GM18520 (cell line): ENCODE measurements around the gene DUSP15.
"Not testable (repeated sequence)": the region's sequence is repeated elsewhere in the genome, so short reads cannot be mapped to it uniquely, and the experiment has no call there.

ENCODE experiments used
- ATAC-seq: cut with Tn5 transposase; IDR thresholded peaks from one replicate; pipeline ENCODE4 v1.9.1; 2021; ENCODE audit not compliant: unreplicated experiment

DUSP15 gene

DNA sequence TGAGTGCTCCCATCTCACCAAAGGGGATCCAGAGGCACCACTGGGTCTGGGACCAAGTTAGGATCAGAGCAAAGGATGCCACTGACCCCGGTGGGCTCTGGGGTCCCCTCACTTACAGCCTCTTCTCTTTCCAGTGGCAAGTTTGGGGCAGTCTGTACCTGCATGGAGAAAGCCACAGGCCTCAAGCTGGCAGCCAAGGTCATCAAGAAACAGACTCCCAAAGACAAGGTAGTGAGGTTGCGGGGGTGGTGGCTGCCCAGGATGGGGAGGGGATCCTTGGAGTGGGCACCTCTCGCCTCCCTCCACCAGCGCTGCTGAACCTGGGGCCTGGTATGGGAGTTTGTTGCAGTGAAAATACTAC is 46.2 kb downstream of the DUSP15 start:
- ATAC-seq = no peak

DNA sequence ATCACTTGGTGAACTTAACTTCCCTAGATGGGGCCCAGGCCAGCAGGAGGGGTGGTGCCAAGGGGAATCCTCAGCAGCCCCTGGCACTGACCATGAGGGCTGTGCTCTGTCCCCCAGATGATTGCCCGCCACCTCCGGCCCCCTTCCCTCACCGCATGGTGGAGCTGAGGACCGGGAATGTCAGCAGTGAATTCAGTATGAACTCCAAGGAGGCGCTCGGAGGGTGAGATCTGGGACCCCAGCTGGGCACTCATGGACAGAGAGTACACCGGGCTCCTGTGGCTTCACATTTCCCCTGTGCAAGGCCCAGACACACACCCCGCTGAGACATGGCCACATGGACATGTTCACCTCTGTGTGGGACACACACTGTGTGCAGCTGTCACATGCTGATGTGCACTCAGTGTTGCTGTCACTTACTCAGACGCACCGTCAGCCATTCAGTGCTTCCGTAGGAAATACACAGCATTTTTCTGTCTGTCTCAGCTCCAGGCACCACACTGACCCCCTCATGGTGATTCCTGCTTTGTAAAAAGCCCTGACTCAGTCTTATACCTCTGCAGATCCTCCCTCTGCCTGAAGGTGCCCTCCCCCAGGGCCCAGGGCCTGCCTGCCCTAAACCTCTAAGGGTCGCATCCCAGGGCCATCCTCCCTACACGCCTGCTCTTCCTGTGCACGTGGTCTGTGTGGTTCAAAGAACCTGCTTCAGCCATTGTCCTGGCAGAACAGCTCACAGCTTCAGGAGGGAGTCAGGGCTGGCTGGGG is 46.8 kb downstream of the DUSP15 start:
- ATAC-seq = no peak

DNA sequence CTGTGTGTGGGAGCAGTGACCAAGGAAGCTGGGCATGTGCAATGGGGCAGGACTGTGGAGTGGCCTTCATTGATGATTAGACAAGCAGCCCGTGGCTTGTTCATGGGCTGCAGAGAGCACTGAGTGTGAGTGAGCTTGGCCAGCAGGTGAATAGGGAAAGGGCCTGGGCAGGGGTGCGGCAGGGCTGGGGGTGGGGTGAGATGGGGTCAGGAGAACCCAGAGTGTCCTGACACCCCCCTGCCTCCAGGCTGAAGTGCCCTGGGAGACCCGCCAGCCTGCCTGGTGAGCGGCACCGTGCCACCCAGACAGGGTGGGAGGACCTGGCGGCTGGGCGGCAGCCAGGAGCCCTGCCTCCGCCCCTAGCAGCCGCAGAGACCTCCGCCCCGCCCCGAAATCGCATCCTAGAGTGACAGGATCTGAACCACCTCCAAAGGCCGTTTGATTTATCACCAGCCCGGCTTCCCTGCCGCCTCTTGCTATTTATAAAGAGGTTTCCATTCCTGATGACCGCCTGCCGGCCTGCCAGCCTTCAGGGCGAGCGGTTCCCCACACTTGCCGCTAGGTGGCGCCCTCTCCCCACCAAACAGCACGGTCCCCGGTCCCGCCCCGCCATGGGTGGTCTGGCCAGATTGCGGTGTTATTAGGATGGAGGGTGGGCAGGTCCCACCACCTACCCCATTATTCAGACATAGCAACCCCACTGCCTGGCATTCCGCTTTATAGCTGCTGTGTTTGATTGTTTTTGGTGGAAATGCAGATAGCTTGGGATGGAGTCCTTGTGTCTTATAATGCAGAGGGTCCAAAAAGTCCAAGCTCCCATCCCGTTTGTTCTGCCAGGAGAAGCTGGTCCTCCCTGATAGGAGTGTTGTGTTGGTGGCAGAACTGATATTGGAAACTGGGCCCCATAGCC is 47.7 kb downstream of the DUSP15 start:
- no peak for ATAC-seq

DNA sequence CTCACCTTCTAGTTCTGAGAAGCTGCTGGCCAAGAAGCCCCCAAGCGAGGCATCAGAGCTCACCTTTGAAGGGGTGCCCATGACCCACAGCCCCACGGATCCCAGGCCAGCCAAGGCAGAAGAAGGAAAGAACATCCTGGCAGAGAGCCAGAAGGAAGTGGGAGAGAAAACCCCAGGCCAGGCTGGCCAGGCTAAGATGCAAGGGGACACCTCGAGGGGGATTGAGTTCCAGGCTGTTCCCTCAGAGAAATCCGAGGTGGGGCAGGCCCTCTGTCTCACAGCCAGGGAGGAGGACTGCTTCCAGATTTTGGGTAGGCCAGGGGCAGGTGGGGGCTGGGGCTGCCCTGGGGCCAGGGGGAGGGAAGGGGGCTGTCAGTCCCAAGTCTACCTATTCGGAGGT is 48.9 kb downstream of the DUSP15 start:
- ATAC-seq = no peak

DNA sequence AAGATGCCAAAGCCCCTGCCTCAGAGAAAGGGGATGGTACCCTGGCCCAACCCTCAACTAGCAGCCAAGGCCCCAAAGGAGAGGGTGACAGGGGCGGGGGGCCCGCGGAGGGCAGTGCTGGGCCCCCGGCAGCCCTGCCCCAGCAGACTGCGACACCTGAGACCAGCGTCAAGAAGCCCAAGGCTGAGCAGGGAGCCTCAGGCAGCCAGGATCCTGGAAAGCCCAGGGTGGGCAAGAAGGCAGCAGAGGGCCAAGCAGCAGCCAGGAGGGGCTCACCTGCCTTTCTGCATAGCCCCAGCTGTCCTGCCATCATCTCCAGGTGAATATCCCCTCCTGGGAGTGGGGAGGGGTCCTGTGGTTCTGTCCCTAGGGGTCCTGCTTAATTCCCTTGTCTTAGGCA is 50.1 kb downstream of the DUSP15 start:
- no peak for ATAC-seq

DNA sequence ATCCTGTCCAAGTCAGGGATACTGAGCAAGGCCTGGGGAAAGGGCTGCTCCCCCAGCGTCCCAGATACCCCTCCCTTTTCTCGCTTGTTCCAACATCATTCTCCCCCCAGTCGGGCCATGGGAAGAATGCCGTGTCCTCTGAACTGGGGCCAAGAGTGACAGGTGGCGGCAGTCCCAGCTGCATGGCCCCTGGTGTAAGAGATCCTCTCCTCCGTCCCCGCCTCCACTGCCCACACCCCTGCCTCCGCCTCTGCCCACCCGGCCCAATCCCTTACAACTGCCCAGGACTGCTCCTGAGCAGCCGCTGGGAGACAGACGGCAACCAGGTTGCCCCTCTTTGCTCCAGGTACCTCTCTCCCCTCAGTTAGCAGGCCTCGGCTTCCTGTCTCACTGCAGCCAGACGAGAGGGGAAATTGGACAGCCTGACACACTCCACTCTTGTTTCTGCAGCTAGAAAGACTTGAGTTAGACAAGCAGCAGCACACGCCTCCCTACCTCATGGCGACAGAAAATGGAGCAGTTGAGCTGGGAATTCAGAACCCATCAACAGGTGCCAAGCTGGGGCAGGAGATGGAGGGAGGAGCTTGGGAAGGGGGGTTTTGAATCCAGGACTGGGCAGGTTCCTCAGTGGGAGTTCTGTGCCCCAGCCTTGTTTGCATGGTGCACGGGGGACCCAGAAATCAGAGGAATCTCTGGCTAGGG is 51.1 kb downstream of the DUSP15 start, which contains the start of gene MYLK2:
MYLK2 (plus strand) TSS at position 274 of the 702 bp plus-strand sequence; CDS start at position 499, 225 bp downstream.
- ATAC-seq = no peak

GRCh38 chr20:31818376-31818908 is 51.9 kb downstream of the DUSP15 start:
- no peak for ATAC-seq

GRCh38 chr20:31817461-31817860 is 52.9 kb downstream of the DUSP15 start:
- ATAC-seq = no peak

DNA sequence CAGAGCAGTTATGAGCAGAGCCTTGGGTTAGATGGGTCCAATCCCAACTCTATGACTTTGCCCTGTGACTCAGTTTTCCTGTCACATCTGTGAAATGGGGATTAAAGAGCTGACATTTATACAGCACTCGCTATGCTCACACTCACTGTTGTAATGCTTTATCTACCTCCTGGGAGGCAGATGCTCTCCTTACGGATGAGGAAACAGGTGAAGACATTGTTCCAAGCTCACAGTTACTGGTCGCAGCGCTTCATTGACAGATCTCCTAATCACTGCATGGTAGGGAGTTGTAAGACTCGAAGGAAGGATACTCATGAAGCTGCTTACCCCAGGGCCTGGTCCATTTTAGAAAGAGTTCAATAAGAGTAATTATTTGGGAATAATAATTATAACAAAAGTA is 54.1 kb downstream of the DUSP15 start:
- ATAC-seq = no peak

- ATAC-seq = no peak
Measured at GRCh38 chr20:31815408-31816188, 54.7 kb downstream of the DUSP15 start.

GRCh38 chr20:31814142-31814541 is 56.2 kb downstream of the DUSP15 start:
- not testable (repeated sequence) for ATAC-seq

DNA sequence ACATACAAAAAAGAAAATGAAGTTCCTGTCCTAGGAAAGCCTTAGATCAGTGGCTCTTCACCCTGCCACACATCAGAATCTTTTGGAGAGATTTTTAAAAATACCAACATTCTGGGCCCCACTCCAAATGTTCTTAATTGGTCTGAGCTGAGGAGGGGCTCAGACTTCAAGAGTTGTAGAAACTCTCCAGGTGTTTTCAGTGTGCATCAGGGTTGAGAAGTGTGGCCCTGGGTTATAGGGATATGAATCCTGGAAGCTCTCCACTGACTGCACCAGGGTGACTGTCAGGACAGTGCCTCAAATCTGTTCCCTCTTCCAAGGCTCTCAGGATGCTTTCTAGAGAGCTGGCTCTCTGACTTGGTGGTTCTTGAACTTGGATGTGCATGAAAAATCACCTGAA is 56.7 kb downstream of the DUSP15 start:
- no peak for ATAC-seq

- no peak for ATAC-seq
Measured at GRCh38 chr20:31811796-31812728, 58.3 kb downstream of the DUSP15 start.

GRCh38 chr20:31811198-31811597 is 59.1 kb downstream of the DUSP15 start:
- ATAC-seq = no peak
